ENCODE measurements around the gene PCYOX1L. TPM values are rescaled to one million over a fixed set of nuclear protein-coding genes. Genes with fewer than 3 reads are reported as not detected.

The PCYOX1L gene
- total and polyA plus RNA-seq, 2 of the 8 experiments (the other 6 are each of a cell fraction or from before 2014, with no cell fraction given), result 6.8 to 17.2 TPM

GRCh38 chr5:149367972-149368645, 10.3 kb downstream of the PCYOX1L start (continued):
- TF ChIP-seq CHD7 (IDR thresholded peaks at IDR 0.05; ENCODE audit: insufficient replicate concordance, low read length) (no peak), SP2 (IDR thresholded peaks at IDR 0.05; ENCODE audit: low read length) (no peak), RNF2 (IDR thresholded peaks at IDR 0.05; ENCODE audit: borderline replicate concordance, low read depth, low read length, missing control alignments, poor library complexity, severe bottlenecking) (no peak), HDAC6 (IDR thresholded peaks at IDR 0.05; ENCODE audit: low read depth, low read length) (no peak), HDAC2 (IDR thresholded peaks at IDR 0.05; ENCODE audit: borderline replicate concordance in 1 of 2, low read depth in 2 of 2, low read length in 2 of 2) (no peak), KDM1A (IDR thresholded peaks at IDR 0.05; ENCODE audit: borderline replicate concordance, low read length) (no peak), SUZ12 (IDR thresholded peaks at IDR 0.05; ENCODE audit: low read length) (no peak), BRCA1 (IDR thresholded peaks at IDR 0.05; ENCODE audit: low read depth, low read length) (no peak)
